Large intestine (tissue), 3 donors: ENCODE results near the gene KNDC1. TPM values are rescaled to one million over a fixed set of nuclear protein-coding genes. Genes with fewer than 3 reads are reported as not detected.
A peak's percentile ranks its signal among the peaks of the same experiment; 100 is the strongest.
"Not testable (repeated sequence)": the region's sequence is repeated elsewhere in the genome, so short reads cannot be mapped to it uniquely, and the experiment has no call there.

ENCODE experiments used
- DNase-seq, 2 donors: peaks; one replicate each; pipeline versions ENCODE4 v3.0.0 to v3.0.0-alpha.2; 2013
- H3K27ac ChIP-seq: one replicate; pipeline ENCODE4 v1.5.1; 2013; ENCODE audit warnings: low read length
- H3K27me3 ChIP-seq: 2 replicates; pipeline ENCODE4 v1.6.1; 2013; ENCODE audit warnings: low read length; ENCODE audit not compliant: control insufficient read depth, insufficient read depth
- H3K36me3 ChIP-seq: 2 replicates; pipeline ENCODE4 v1.6.1; 2013; ENCODE audit warnings: low read length; ENCODE audit not compliant: control insufficient read depth, insufficient read depth
- H3K4me1 ChIP-seq: one replicate; pipeline ENCODE4 v1.6.1; 2013; ENCODE audit warnings: low read length; ENCODE audit not compliant: control insufficient read depth, insufficient read depth
- H3K4me3 ChIP-seq: one replicate; pipeline ENCODE4 v1.5.1; 2013; ENCODE audit warnings: low read length
- H3K9me3 ChIP-seq: one replicate; pipeline ENCODE4 v1.6.1; 2013; ENCODE audit warnings: mild to moderate bottlenecking, low read depth, low read length, moderate library complexity; ENCODE audit not compliant: control insufficient read depth
- WGBS: methylation state at CpG from one replicate; pipeline ENCODE4 v1.1.5; 2013; ENCODE audit warnings: low lambda C conversion rate; ENCODE audit not compliant: insufficient coverage; 5-methylcytosine and 5-hydroxymethylcytosine counted together
- polyA plus RNA-seq: library from polyadenylated mRNA; unstranded; fragments of 120-200 nt; gene quantifications from one replicate; pipeline ENCODE4 v1.2.1, GENCODE V29; 2013

The KNDC1 gene
- polyA plus RNA-seq, 1 donor, result 18.8 TPM

GRCh38 chr10:133227256-133227655 is 67.2 kb downstream of the KNDC1 start:
- no peak overlapping the region for H3K4me3 ChIP-seq
- H3K27ac ChIP-seq, result no peak overlapping the region
- no peaks in the 10 kb centered on the region for H3K36me3 ChIP-seq
- H3K27me3 ChIP-seq, result peaks cover 42% of the 10 kb centered on the region
- H3K9me3 ChIP-seq, result peaks cover 6% of the 10 kb centered on the region
- H3K4me1 ChIP-seq, result peaks cover 5% of the 10 kb centered on the region
- DNase-seq, result no peak
- WGBS, result no CpG with 5 or more reads among the region's 21 CpGs

- no CpG with 5 or more reads among the region's 58 CpGs for WGBS
- peaks cover 5% of the 10 kb centered on the region for H3K4me1 ChIP-seq
- peaks cover 6% of the 10 kb centered on the region for H3K9me3 ChIP-seq
- no peaks in the 10 kb centered on the region for H3K36me3 ChIP-seq
- H3K27ac ChIP-seq, result no peak overlapping the region
- H3K27me3 ChIP-seq, result peaks cover 64% of the 10 kb centered on the region
- no peak for DNase-seq
- no peak overlapping the region for H3K4me3 ChIP-seq
Observed at GRCh38 chr10:133229265-133230043, 69.4 kb downstream of the KNDC1 start.

GRCh38 chr10:133230044-133230361 is 70.0 kb downstream of the KNDC1 start, which contains the start of gene UTF1:
TSS of gene UTF1 (plus strand) at chr10:133230217. CDS start at chr10:133230289, 72 bp downstream.
- no peak for DNase-seq
- peaks cover 5% of the 10 kb centered on the region for H3K4me1 ChIP-seq
- H3K9me3 ChIP-seq, result peaks cover 6% of the 10 kb centered on the region
- peaks cover 65% of the 10 kb centered on the region for H3K27me3 ChIP-seq
- no peak within 1 kb of the TSS for H3K27ac ChIP-seq
- H3K36me3 ChIP-seq, result no peaks in the 10 kb centered on the region
- H3K4me3 ChIP-seq, result no peak within 1 kb of the TSS
- WGBS, result no CpG with 5 or more reads among the region's 49 CpGs

GRCh38 chr10:133230387-133231195 is 70.6 kb downstream of the KNDC1 start:
- H3K27me3 ChIP-seq, result peaks cover 71% of the 10 kb centered on the region
- peaks cover 8% of the 10 kb centered on the region for H3K9me3 ChIP-seq
- H3K4me1 ChIP-seq, result peaks cover 5% of the 10 kb centered on the region
- no peak overlapping the region for H3K4me3 ChIP-seq
- WGBS, result no CpG with 5 or more reads among the region's 122 CpGs
- peak; percentile 45 to 70 for DNase-seq
- H3K36me3 ChIP-seq, result no peaks in the 10 kb centered on the region
- no peak overlapping the region for H3K27ac ChIP-seq

GRCh38 chr10:133231244-133231945 is 71.4 kb downstream of the KNDC1 start:
- H3K36me3 ChIP-seq, result no peaks in the 10 kb centered on the region
- no peak for DNase-seq
- peaks cover 79% of the 10 kb centered on the region for H3K27me3 ChIP-seq
- H3K9me3 ChIP-seq, result peaks cover 9% of the 10 kb centered on the region
- H3K4me1 ChIP-seq, result peaks cover 8% of the 10 kb centered on the region
- H3K27ac ChIP-seq, result no peak overlapping the region
- H3K4me3 ChIP-seq, result no peak overlapping the region
- no CpG with 5 or more reads among the region's 44 CpGs for WGBS

- DNase-seq, result no peak
- Histone ChIP-seq H3K27me3 (peaks cover 81% of the 10 kb centered on the region), H3K27ac (no peak overlapping the region), H3K4me1 (peaks cover 8% of the 10 kb centered on the region), H3K9me3 (peaks cover 9% of the 10 kb centered on the region), H3K4me3 (no peak overlapping the region), H3K36me3 (no peaks in the 10 kb centered on the region)
- WGBS, result no CpG with 5 or more reads among the region's 11 CpGs
Observed at GRCh38 chr10:133231946-133232574, 72.0 kb downstream of the KNDC1 start.

GRCh38 chr10:133234796-133235195 is 74.8 kb downstream of the KNDC1 start:
- H3K27me3 ChIP-seq, result peaks cover 85% of the 10 kb centered on the region
- H3K4me1 ChIP-seq, result peaks cover 19% of the 10 kb centered on the region
- H3K27ac ChIP-seq, H3K4me3 ChIP-seq, H3K36me3 ChIP-seq, DNase-seq: not testable (repeated sequence)
- H3K9me3 ChIP-seq, result peaks cover 11% of the 10 kb centered on the region
- no CpG with 5 or more reads among the region's 10 CpGs for WGBS

- H3K27ac ChIP-seq, result no peak overlapping the region
Observed at GRCh38 chr10:133235265-133235855, 75.3 kb downstream of the KNDC1 start.

GRCh38 chr10:133235932-133236331 is 75.9 kb downstream of the KNDC1 start:
- no peak for DNase-seq
- Histone ChIP-seq H3K27ac (no peak overlapping the region), H3K4me3 (no peak overlapping the region)

More at GRCh38 chr10:133235265-133235855, 75.3 kb downstream of the KNDC1 start:
- Histone ChIP-seq H3K36me3 (no peaks in the 10 kb centered on the region), H3K4me1 (peaks cover 19% of the 10 kb centered on the region), H3K27me3 (peaks cover 86% of the 10 kb centered on the region), H3K9me3 (peaks cover 11% of the 10 kb centered on the region), H3K4me3 (no peak overlapping the region)
- DNase-seq, result peak in 1 of 2 donors; percentile 33
- WGBS, result no CpG with 5 or more reads among the region's 48 CpGs

More at GRCh38 chr10:133235932-133236331, 75.9 kb downstream of the KNDC1 start:
- WGBS, result no CpG with 5 or more reads among the region's 18 CpGs
- H3K36me3 ChIP-seq, result no peaks in the 10 kb centered on the region
- H3K27me3 ChIP-seq, result peaks cover 86% of the 10 kb centered on the region
- H3K4me1 ChIP-seq, result peaks cover 23% of the 10 kb centered on the region
- H3K9me3 ChIP-seq, result peaks cover 11% of the 10 kb centered on the region
